Esophagus squamous epithelium (tissue), 5 donors: ENCODE results near the gene CTNNA3. TPM values are rescaled to one million over a fixed set of nuclear protein-coding genes. Genes with fewer than 3 reads are reported as not detected.

Source experiments
- DNase-seq: peaks from one replicate; lab custom pipeline; 2025; lab: John Stamatoyannopoulos, UW
- H3K27ac ChIP-seq, 4 donors: fragments of 200-600 bp; sonication (generic); one replicate each; pipeline ENCODE4 v1.5.1; 2016 to 2019; ENCODE audit warnings: mild to moderate bottlenecking in 1 of 4
- H3K27me3 ChIP-seq, 4 donors: fragments of 200-600 bp; sonication (generic); 1 replicate in 3 of 4; 2 replicates in 1 of 4; pipeline versions ENCODE4 v1.5.1 to v1.6.0; 2017 to 2021; ENCODE audit warnings: antibody characterized with exemption in 1 of 4
- H3K36me3 ChIP-seq, 3 donors: fragments of 200-600 bp; sonication (generic); one replicate each; pipeline ENCODE4 v1.5.1; 2016 to 2019
- H3K4me1 ChIP-seq, 3 donors: fragments of 200-600 bp; sonication (generic); one replicate each; pipeline ENCODE4 v1.5.1; 2017 to 2019
- H3K4me3 ChIP-seq, 4 donors: fragments of 200-600 bp; sonication (generic); 1 replicate in 3 of 4; 2 replicates in 1 of 4; pipeline ENCODE4 v1.5.1; 2016 to 2019; ENCODE audit warnings: mild to moderate bottlenecking in 2 of 4, moderate library complexity in 1 of 4
- H3K9me3 ChIP-seq, 3 donors: fragments of 200-600 bp; sonication (generic); one replicate each; pipeline ENCODE4 v1.5.1; 2016 to 2019
- CTCF ChIP-seq, 6 experiments: fragments of 450-650 bp in 4 of 6; fragments of 200-600 bp in 2 of 6; sonication (generic) in 2 of 6; IDR thresholded peaks; one replicate each; pipeline ENCODE4 v1.5.1; 2016 to 2019; ENCODE audit warnings: antibody characterized with exemption in 6 of 6, mild to moderate bottlenecking in 4 of 6, moderate library complexity in 4 of 6
- POLR2A ChIP-seq, 4 donors: fragments of 450-650 bp; IDR thresholded peaks; one replicate each; pipeline ENCODE4 v1.6.1; 2017; ENCODE audit warnings: antibody characterized with exemption in 4 of 4, mild to moderate bottlenecking in 4 of 4, moderate library complexity in 3 of 4
- WGBS, 2 donors: methylation state at CpG; one replicate each; pipeline ENCODE4 v1.1.5; 2018; 5-methylcytosine and 5-hydroxymethylcytosine counted together
- intact Hi-C: fragments of 100-400 bp; cut with DNase I; formaldehyde crosslinking; loops from one replicate; pipeline ENCODE4 v1.15.0; 2022
- total RNA-seq, 4 donors: library from RNA; depleted of rRNA; stranded (reverse); fragments of >200 nt; gene quantifications; one replicate each; pipeline ENCODE4 v1.1.0, GENCODE V29; 2016
- donor health status: DM: yes; HTN: yes; CAD: no.

Gene CTNNA3
- total RNA-seq, 4 donors from 2014 or later = 0.29 to 1.9 (median 0.61) TPM; not detected in 1

GRCh38 chr10:66295602-66296001 lies 1400.4 kb downstream of the CTNNA3 start:
- no peaks in the 10 kb centered on the region for H3K4me1 ChIP-seq
- 54 to 59% methylated on average over 3 of the region's 3 CpGs for WGBS, 2 donors
- no peak overlapping the region for H3K4me3 ChIP-seq
- intact Hi-C loops = no loop called here
- no peak for DNase-seq
- no peaks in the 10 kb centered on the region for H3K27me3 ChIP-seq
- no peaks in the 10 kb centered on the region for H3K9me3 ChIP-seq
- no peak overlapping the region for H3K27ac ChIP-seq
- no peak for TF ChIP-seq POLR2A (IDR thresholded peaks at IDR 0.05)
- no peak for TF ChIP-seq CTCF (IDR thresholded peaks at IDR 0.05)
- H3K36me3 ChIP-seq = no peaks in the 10 kb centered on the region

DNA sequence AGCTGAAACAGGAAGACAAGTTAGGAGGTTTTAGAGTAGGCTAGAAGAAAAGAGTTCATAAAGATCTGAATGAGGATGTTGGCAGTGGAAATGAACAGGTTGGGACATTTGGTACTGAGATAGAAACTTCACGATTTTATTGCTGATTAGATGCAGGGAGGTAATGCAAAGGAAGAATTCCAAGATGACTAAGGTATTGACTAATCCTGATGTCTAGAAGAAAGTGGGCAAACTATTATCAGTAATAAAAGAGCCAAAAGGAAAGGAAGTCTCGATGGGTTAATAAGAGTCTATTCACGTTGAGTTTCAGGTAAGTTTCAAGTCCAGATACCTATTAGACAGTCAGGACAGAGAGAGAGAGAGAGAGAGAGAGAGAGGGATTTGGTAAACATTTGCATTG lies 1401.5 kb downstream of the CTNNA3 start:
- Histone ChIP-seq H3K4me1 (no peaks in the 10 kb centered on the region), H3K36me3 (no peaks in the 10 kb centered on the region), H3K27me3 (no peaks in the 10 kb centered on the region), H3K9me3 (no peaks in the 10 kb centered on the region), H3K27ac (no peak overlapping the region), H3K4me3 (no peak overlapping the region)
- no peak for TF ChIP-seq POLR2A (IDR thresholded peaks at IDR 0.05)
- no peak for TF ChIP-seq CTCF (IDR thresholded peaks at IDR 0.05)
- intact Hi-C loops = no loop called here
- no peak for DNase-seq
- WGBS, 2 donors = 58 to 61% methylated on average over 3 of the region's 3 CpGs

- no peak for DNase-seq
- intact Hi-C loops = no loop called here
- H3K27me3 ChIP-seq = no peaks in the 10 kb centered on the region
- no peak for TF ChIP-seq POLR2A (IDR thresholded peaks at IDR 0.05)
- TF ChIP-seq CTCF (IDR thresholded peaks at IDR 0.05) = no peak
- no peak overlapping the region for H3K4me3 ChIP-seq
- no peaks in the 10 kb centered on the region for H3K9me3 ChIP-seq
- H3K27ac ChIP-seq = no peak overlapping the region
- H3K4me1 ChIP-seq = no peaks in the 10 kb centered on the region
- no peaks in the 10 kb centered on the region for H3K36me3 ChIP-seq
These were observed 1403.1 kb downstream of the CTNNA3 start for GRCh38 chr10:66292922-66293321.

DNA sequence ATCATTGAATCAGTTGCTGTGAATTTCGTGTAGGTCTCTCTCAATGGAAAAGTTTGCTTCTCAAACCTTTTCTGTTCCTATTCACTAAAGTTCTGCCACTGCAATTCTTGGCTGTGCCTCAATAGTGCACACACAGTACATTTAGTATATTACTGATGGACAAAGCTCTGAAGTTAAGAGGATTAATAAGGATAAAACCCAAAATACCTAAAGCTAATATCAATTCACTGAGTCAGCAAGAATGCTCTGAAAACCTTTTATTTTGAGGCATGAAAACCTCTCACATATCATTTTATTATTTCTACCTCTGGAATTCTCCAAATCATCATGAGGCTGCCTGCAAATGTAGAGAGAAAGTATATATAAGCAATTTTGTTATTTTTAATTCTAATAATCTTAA lies 1403.5 kb downstream of the CTNNA3 start:
- no peak for DNase-seq
- H3K4me1 ChIP-seq = no peaks in the 10 kb centered on the region
- H3K36me3 ChIP-seq = no peaks in the 10 kb centered on the region
- no peak for TF ChIP-seq CTCF (IDR thresholded peaks at IDR 0.05)
- no peak for TF ChIP-seq POLR2A (IDR thresholded peaks at IDR 0.05)
- H3K9me3 ChIP-seq = no peaks in the 10 kb centered on the region
- H3K27me3 ChIP-seq = no peaks in the 10 kb centered on the region
- 25 to 67% methylated on average over 1 of the region's 1 CpG for WGBS, 2 donors
- H3K27ac ChIP-seq = no peak overlapping the region
- no peak overlapping the region for H3K4me3 ChIP-seq
- intact Hi-C loops = no loop called here

DNA sequence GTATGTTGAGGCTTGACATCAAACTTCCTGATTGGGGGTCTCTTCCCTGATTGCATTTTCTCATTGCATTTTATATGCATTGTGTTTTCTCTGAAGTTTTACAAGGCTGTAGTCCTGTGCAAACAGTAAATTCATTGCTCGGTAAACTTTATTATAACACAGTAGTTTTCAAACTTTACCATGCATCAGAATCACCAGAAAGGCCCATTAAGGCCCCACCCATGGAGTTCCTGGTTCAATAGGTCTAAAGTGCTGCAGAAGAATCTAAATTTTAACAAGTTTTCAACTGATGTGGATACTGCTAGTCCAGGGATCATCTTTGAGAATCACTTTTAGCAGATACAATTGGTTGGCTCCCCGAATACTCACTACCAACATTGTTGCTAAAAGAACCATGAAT lies 1404.9 kb downstream of the CTNNA3 start:
- DNase-seq = no peak
- 52 to 78% methylated on average over 2 of the region's 2 CpGs for WGBS, 2 donors
- intact Hi-C loops = no loop called here
- no peaks in the 10 kb centered on the region for H3K36me3 ChIP-seq
- no peaks in the 10 kb centered on the region for H3K27me3 ChIP-seq
- no peak overlapping the region for H3K4me3 ChIP-seq
- TF ChIP-seq CTCF (IDR thresholded peaks at IDR 0.05) (no peak), POLR2A (IDR thresholded peaks at IDR 0.05) (no peak)
- H3K27ac ChIP-seq = no peak overlapping the region
- H3K4me1 ChIP-seq = no peaks in the 10 kb centered on the region
- H3K9me3 ChIP-seq = no peaks in the 10 kb centered on the region
